Stomach (tissue), 9 donors: Measurements from ENCODE around the gene IFNAR1. TPM values are rescaled to one million over a fixed set of nuclear protein-coding genes. Genes with fewer than 3 reads are reported as not detected.

Experiments
- DNase-seq, 2 donors: peaks; one replicate each; pipeline versions ENCODE4 v3.0.0 to v3.0.0-alpha.2; 2013 to 2019
- H3K27ac ChIP-seq, 5 donors: fragments of 200-600 bp in 4 of 5; sonication (generic) in 4 of 5; one replicate each; pipeline ENCODE4 v1.5.1; 2013 to 2019; ENCODE audit warnings: mild to moderate bottlenecking in 1 of 5, moderate library complexity in 1 of 5
- H3K27me3 ChIP-seq, 3 donors: fragments of 200-600 bp; sonication (generic); one replicate each; pipeline ENCODE4 v1.5.1; 2017 to 2019; ENCODE audit warnings: mixed run types in 1 of 3
- H3K36me3 ChIP-seq, 4 donors: fragments of 200-600 bp; sonication (generic); 1 replicate in 3 of 4; 2 replicates in 1 of 4; pipeline ENCODE4 v1.5.1; 2016 to 2019
- H3K4me1 ChIP-seq, 4 donors: fragments of 200-600 bp; sonication (generic); one replicate each; pipeline ENCODE4 v1.5.1; 2016 to 2019
- H3K4me3 ChIP-seq, 4 donors: fragments of 200-600 bp; sonication (generic) in 3 of 4; one replicate each; pipeline ENCODE4 v1.5.1; 2016 to 2019; ENCODE audit warnings: mild to moderate bottlenecking in 1 of 4
- H3K9me3 ChIP-seq, 4 donors: fragments of 200-600 bp; sonication (generic); one replicate each; pipeline ENCODE4 v1.5.1; 2016 to 2019
- EP300 ChIP-seq: sonication (generic); formaldehyde crosslinking; IDR thresholded peaks from one replicate; pipeline ENCODE4 v1.6.1; 2017; ENCODE audit warnings: antibody characterized with exemption
- POLR2A ChIP-seq, 4 donors: fragments of 450-650 bp; IDR thresholded peaks; one replicate each; pipeline ENCODE4 v1.6.1; 2016; ENCODE audit warnings: antibody characterized with exemption in 4 of 4, control low read depth in 2 of 4, mild to moderate bottlenecking in 1 of 4, moderate library complexity in 1 of 4
- POLR2AphosphoS5 ChIP-seq, 3 donors: sonication (generic); formaldehyde crosslinking; IDR thresholded peaks; one replicate each; pipeline ENCODE4 v1.6.1; 2016; ENCODE audit warnings: antibody characterized with exemption in 3 of 3
- WGBS, 5 donors: extraction: QIAGEN DNeasy Blood & Tissue Kit in 3 of 5; methylation state at CpG; one replicate each; pipeline versions ENCODE4 v1.1.5 to v1.1.7; 2013 to 2018; 5-methylcytosine and 5-hydroxymethylcytosine counted together
- intact Hi-C: fragments of 100-400 bp; cut with DNase I; formaldehyde crosslinking; loops from one replicate; pipeline ENCODE4 v1.15.1; 2023; ENCODE audit warnings: low total_unique reads
- polyA plus RNA-seq, 3 donors: library from polyadenylated mRNA; stranded (reverse); fragments of 200-250 nt; gene quantifications; one replicate each; pipeline ENCODE4 v1.2.3, GENCODE V29; 2013
- total RNA-seq, 5 donors: library from RNA; depleted of rRNA; stranded (reverse); fragments of >200 nt; gene quantifications; one replicate each; pipeline versions ENCODE4 v1.1.0 to v1.2.3, GENCODE V29; 2014 to 2016
- TF ChIP-seq, protein P1 (sequence below), 7 experiments: fragments of 450-650 bp in 4 of 7; fragments of 200-600 bp in 3 of 7; sonication (generic) in 3 of 7; IDR thresholded peaks; one replicate each; pipeline ENCODE4 v1.5.1; 2016 to 2019; ENCODE audit warnings: antibody characterized with exemption in 7 of 7, control low read depth in 2 of 7, mild to moderate bottlenecking in 1 of 7
- donor health status: healthy with polysubstance abuse.
- donor health status: Bipolar disorder and iron deficiency.
- donor health status: healthy.

The IFNAR1 gene
- total and polyA plus RNA-seq, 8 donors = 2.6 to 34.5 (median 11.2) TPM

DNA sequence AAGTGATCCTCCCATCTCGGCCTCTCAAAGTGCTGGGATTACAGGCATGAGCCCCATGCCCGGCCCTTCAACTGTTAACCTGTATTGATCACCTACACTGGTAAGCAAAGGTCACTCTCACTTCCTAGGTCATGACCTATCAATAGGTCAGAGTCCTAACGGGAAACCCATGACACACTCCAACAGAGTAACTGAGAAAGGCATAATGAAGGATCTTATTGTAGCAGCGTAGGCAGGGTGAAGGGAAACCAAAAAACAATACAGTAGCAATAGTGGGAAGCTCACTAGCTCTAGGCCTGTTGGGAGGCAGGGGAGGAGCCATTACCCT is 19.5 kb upstream of the IFNAR1 start:
- DNase-seq = no peak
- Histone ChIP-seq H3K36me3 (no peaks in the 10 kb centered on the region), H3K27ac (peak overlapping the region in 1 of 5 donors; percentile 4), H3K4me3 (no peak overlapping the region), H3K27me3 (no peaks in the 10 kb centered on the region), H3K9me3 (no peaks in the 10 kb centered on the region), H3K4me1 (peaks cover 0 to 22% (median 14%) of the 10 kb centered on the region in 4 donors)
- 87 to 97% (median 93%) methylated on average over 4 of the region's 4 CpGs for WGBS, 5 donors
- TF ChIP-seq EP300 (no peak), POLR2A (IDR thresholded peaks at IDR 0.05) (no peak)
- intact Hi-C loops = no loop called here

DNA sequence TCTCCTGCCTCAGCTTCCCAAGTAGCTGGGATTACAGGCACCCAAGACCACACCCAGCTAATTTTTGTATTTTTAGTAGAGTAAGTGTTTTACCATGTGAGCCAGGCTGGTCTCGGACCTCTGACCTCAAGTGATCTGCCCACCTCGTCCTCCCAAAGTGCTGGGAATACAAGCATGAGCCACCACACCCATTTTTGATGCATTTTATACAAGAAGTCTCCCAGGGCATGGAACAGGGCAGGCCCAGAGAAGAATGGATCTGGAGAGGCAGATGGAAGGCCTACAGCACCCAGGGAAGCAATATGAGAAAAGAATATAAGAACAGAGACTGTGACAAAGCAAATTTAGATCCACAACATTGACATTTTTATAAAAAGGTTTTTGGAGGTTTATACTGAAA is 18.8 kb upstream of the IFNAR1 start:
- H3K4me3 ChIP-seq = no peak overlapping the region
- peaks cover 0 to 16% (median 8%) of the 10 kb centered on the region in 4 donors for H3K4me1 ChIP-seq
- no peaks in the 10 kb centered on the region for H3K36me3 ChIP-seq
- intact Hi-C loops = no loop called here
- TF ChIP-seq EP300 (no peak), POLR2AphosphoS5 (IDR thresholded peaks at IDR 0.05) (no peak), POLR2A (IDR thresholded peaks at IDR 0.05) (no peak)
- TF ChIP-seq, protein P1, sequence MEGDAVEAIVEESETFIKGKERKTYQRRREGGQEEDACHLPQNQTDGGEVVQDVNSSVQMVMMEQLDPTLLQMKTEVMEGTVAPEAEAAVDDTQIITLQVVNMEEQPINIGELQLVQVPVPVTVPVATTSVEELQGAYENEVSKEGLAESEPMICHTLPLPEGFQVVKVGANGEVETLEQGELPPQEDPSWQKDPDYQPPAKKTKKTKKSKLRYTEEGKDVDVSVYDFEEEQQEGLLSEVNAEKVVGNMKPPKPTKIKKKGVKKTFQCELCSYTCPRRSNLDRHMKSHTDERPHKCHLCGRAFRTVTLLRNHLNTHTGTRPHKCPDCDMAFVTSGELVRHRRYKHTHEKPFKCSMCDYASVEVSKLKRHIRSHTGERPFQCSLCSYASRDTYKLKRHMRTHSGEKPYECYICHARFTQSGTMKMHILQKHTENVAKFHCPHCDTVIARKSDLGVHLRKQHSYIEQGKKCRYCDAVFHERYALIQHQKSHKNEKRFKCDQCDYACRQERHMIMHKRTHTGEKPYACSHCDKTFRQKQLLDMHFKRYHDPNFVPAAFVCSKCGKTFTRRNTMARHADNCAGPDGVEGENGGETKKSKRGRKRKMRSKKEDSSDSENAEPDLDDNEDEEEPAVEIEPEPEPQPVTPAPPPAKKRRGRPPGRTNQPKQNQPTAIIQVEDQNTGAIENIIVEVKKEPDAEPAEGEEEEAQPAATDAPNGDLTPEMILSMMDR (IDR thresholded peaks at IDR 0.05) = no peak
- no peaks in the 10 kb centered on the region for H3K27me3 ChIP-seq
- whole genome bisulfite sequencing, 5 donors = 79 to 97% (median 89%) methylated on average over 2 of the region's 2 CpGs
- DNase-seq = no peak
- no peaks in the 10 kb centered on the region for H3K9me3 ChIP-seq
- no peak overlapping the region for H3K27ac ChIP-seq

DNA sequence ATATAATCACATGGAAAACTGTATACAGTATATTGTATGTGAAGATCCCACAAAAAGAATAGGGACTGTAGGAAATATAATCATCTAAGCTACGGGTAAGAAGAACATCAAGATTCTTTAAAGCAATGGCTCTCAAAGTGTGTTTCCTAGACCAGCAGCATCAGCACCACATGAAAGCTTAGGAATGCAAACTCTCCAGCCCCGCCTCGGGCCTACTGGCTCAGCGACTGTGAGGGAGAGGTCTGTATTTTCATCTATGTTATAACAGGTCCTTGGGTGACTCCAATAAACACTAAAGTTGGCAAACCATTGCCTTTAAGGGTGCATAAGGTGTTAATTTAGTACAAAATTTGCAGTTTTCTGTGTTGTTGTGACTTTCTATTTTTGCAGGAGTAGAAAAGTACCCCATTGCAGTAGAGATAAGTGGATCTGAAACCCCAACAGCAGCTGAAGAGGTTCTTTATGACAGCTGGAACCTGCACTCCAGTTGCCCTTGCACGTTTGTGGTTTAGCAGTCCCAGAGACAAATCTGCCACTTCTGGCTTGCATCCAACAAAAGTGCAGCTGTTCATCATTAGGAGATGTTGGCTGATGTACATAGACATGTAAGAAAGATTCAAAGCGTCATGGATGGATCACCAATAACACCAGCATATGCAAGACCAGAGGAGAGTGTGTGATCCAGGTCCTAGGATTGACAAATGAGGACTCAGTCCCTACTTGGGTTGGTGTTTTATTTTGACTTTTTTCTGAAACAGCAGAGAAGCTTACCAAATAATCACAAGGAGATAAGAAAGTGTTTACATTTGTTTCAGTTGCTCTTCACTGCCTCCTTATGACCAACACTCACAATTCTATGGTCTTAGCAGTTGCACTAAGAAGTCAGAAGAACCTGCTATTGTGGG is 15.9 kb upstream of the IFNAR1 start:
- DNase-seq = peak in 1 of 2 donors; percentile 67
- TF ChIP-seq POLR2AphosphoS5 (IDR thresholded peaks at IDR 0.05) = no peak
- TF ChIP-seq, protein P1 (IDR thresholded peaks at IDR 0.05) = no peak
- TF ChIP-seq EP300 = no peak
- Histone ChIP-seq H3K4me3 (no peak overlapping the region), H3K27ac (no peak overlapping the region), H3K27me3 (no peaks in the 10 kb centered on the region), H3K36me3 (no peaks in the 10 kb centered on the region), H3K4me1 (no peaks in the 10 kb centered on the region), H3K9me3 (peaks cover 0 to 3% (median 0%) of the 10 kb centered on the region in 4 donors)
- 34 to 53% (median 40%) methylated on average over 6 of the region's 6 CpGs for WGBS, 5 donors
- intact Hi-C loops = no loop called here

DNA sequence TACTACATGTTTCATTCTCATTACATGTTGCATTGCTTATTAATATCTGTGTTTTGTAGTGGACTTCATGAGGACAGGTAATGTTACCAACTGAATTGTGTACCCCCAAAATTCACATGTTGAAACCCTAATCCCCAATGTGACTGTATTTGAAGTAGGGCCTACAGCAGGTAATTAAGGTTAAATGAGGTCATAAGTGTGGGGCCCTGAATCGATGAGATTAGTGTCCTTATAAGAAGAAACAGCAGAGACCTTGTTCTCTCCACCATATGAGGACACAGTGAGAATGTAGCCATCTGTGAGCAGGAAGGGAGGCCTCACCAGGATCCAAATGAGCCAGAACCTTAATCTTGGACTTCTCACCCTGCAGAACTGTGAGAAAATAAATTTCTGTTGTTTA is 15.0 kb upstream of the IFNAR1 start:
- WGBS, 5 donors = 74 to 89% (median 84%) methylated on average over 1 of the region's 1 CpG
- H3K4me3 ChIP-seq = no peak overlapping the region
- H3K27ac ChIP-seq = no peak overlapping the region
- DNase-seq = no peak
- intact Hi-C loops = no loop called here
- H3K36me3 ChIP-seq = no peaks in the 10 kb centered on the region
- H3K27me3 ChIP-seq = no peaks in the 10 kb centered on the region
- H3K4me1 ChIP-seq = no peaks in the 10 kb centered on the region
- H3K9me3 ChIP-seq = peaks cover 0 to 7% (median 0%) of the 10 kb centered on the region in 4 donors
- TF ChIP-seq POLR2A (IDR thresholded peaks at IDR 0.05) (no peak), EP300 (no peak), POLR2AphosphoS5 (IDR thresholded peaks at IDR 0.05) (no peak)
- TF ChIP-seq, protein P1 (IDR thresholded peaks at IDR 0.05) = no peak

DNA sequence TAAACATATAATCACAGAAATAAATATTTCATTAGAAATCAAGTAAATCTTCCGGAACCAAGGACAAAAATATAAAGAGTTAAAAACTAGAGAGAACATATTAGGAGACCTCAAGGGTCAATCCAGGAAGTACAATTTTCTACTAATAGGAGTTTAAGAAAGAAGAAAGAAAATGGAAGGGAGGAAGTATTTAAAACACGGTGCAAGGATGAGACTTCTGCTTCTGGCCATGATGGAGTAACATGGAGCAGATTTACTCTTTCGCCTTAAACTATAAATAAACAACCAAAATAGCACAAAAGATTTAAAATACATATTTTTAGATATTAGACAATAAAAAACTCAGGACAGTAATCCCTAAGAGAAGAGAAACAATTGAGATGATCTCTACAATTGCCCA is 12.6 kb upstream of the IFNAR1 start:
- H3K27me3 ChIP-seq = no peaks in the 10 kb centered on the region
- 83 to 92% (median 89%) methylated on average over 3 of the region's 3 CpGs for WGBS, 5 donors
- H3K4me1 ChIP-seq = no peaks in the 10 kb centered on the region
- no peak overlapping the region for H3K27ac ChIP-seq
- no peak overlapping the region for H3K4me3 ChIP-seq
- intact Hi-C loops = no loop called here
- TF ChIP-seq POLR2AphosphoS5 (IDR thresholded peaks at IDR 0.05) = no peak
- TF ChIP-seq, protein P1 (IDR thresholded peaks at IDR 0.05) = no peak
- TF ChIP-seq POLR2A (IDR thresholded peaks at IDR 0.05) = no peak
- no peak for TF ChIP-seq EP300
- DNase-seq = no peak
- peaks cover 0 to 7% (median 0%) of the 10 kb centered on the region in 4 donors for H3K9me3 ChIP-seq
- no peaks in the 10 kb centered on the region for H3K36me3 ChIP-seq
